ENCODE measurements around the gene HIVEP2.

HIVEP2 gene

DNA sequence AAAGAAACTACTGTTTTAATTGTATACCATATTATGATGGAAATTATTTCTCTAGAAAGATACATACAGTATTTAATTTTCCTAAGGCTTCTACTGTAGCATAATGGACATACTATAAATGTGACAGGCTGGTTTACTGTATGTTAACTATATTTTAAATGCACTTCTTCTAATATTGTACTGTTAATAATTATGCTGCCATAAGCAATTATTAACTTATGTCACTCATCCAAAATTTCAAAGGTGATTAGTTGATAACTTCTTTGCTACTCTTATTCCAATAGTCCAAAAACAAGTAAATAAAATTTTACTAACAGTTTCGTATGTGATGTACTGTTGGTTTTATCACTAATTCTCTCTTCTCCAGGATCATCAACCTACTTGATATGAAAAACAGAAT lies 28.1 kb downstream of the HIVEP2 start:
- no peak for DNase-seq

DNA sequence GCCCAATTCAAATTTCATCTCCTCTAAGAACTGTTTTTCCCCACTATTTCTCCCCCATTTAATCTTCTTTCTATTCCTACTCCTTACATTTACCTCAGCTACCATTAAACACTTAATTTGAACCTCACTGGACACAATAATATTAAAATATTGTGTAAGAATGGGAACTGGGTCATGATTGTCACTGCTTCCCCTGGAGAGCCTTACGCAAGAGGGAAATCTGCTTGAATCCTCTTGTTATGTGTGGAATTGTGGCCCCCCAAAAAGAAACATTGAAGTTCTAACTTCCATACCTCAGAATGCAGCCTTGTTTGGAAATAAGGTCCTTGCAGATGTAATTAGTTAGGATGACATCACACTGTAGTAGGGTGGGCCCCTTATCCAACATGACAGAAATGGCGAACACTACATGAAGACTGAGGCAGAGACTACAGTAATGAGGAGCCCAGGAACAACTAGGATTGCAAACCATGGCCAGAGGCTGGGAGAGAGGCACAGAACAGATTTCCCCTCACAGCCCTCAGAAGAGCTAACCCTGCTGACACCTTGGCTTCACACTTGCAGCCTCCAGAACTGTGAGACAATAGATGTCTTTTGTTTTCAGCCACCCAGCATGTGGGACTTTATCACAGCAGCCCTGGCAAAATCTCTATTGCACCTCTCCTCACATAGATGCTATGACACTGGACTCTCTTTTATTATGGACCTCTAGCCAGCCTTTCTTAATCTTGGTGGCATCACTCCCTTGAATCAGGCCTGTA lies 29.9 kb downstream of the HIVEP2 start:
- DNase-seq: no peak

DNA sequence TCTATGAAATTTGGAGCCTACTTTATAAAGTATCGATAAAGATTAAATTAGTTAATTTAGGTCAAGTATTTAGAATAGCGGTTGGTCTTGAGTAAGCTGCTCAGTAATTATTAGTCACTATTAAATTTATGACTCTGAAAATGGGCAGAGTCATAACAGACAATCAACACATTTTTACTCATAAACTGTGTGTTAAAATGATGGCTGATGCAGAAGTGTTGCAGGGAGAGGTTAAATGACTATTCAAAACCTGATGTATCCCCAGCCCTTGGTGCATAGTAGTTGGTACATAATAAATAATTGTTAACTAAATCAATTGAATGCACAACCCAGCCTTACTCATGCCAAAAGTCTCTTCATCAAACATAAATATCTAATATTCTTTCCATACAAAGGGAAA lies 30.6 kb downstream of the HIVEP2 start:
- no peak for DNase-seq

DNA sequence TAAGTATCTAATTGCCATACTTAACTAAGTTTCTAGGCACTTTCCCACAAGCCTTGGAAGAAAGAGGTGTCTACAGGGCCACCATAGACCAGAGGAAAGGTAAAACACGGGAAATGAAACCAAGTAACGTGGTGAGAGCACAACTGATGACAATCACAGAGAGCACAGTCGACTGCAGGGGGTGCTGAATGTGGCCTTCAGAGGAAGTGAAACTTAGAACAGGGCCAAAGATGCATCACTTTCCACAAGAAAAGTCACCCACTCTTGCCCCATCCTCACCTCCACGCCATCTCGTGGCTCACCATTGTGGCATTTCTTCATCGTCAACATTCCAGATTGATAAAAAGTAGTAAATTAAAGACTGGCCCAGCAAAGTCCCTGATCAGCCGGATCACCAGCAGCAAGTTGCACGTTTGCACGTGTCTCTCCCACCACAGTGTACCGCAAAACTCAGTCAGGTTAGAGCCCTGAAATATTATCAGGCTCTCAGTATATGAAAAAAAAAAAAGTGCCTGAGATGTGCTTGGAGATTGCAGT lies 31.4 kb downstream of the HIVEP2 start:
- DNase-seq: peak; percentile 36

DNA sequence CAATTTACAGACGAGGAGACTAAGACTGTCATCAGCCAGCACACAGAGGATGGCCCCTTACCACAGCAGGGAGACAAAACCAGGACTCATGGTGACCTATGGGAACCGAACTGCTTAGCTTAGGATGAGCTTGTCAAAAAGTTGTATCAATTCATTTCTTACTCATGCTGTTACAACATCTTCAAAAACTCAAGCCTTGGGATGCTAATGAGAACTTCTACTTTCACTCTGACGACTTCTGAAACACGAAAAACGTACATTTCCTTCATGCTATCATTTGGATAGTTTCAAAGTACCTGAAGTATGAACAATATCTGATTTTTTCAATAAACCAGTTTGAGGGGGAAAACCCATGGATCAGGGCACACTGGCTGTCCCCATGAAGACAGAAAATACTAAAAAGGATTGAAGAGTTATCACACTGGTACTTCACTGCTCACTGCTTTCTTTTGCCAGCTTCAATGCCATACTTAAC lies 31.9 kb downstream of the HIVEP2 start:
- no peak for DNase-seq

DNA sequence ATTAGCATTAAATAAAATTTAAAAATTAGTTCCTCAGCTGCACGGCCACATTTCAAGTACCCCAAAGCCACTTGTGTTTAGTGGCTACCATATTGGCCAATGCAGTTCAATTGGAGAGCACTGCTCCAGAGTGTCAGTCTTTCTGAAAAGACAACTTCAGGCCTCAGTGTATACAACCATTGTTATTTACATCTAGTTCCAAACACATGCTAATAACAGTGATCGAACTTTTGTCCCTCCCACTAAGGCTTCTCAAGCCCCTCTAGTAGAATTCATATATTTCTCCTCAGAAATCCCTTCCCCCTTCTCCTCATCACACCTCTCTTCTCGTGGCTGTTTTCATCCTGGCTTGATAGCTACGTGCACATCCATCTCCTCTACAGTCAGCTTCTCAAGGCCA lies 32.9 kb downstream of the HIVEP2 start:
- no peak for DNase-seq

DNA sequence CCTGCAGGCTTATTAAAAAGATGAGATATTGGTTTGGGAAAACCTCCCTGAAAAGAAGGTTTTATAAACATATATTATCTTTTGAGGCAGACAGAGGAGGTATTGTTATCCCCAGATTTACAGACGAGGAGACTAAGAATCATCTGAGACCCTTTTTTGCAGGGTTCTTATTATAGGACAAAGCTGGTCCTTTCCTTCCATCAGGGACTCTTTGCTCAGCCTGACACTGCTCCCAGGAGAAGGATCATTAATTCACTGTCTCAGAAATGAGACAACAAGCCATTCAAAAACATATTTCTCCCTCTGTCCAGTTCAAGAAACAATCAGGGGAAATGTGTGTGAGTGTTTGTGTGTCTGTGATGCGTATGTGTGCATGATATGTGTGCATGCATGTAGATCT lies 33.5 kb downstream of the HIVEP2 start:
- no peak for DNase-seq

DNA sequence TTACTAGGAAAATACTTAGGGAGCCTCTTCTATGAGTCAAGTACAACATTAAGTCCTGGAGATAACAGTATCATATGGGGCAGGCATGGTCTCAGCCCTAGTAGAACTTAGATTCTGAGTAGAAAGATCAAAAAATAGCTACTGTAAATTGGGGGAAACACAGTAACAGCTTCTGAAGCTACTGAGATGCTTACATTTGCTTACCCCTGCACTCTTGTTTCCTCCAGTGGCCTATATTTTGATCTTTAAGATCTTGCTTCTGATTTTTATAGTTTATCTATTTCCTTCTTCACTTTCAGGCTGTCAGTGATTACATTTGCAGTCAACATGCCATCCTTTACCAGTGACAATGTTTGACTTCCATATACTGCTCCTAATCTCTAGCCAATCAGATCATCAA lies 35.3 kb downstream of the HIVEP2 start:
- no peak for DNase-seq

DNA sequence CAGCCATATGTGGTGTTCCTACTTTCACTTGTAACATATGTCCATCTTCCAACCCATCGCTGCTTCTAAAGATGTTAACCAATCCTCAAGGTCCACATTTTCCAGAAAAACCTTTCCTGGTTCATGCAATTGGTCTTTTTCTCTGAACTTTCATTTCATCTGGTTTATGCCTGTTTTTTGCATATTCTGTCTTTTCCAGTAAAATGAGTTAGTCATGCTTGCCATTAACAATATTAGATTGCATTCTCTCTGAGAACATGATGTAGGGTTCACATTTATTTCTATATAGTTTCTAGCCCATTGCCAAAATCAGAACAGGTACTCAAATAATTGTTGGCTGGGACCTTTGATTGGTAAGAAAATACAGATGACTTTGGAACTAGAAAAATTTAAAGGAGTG lies 36.7 kb downstream of the HIVEP2 start:
- DNase-seq: no peak

DNA sequence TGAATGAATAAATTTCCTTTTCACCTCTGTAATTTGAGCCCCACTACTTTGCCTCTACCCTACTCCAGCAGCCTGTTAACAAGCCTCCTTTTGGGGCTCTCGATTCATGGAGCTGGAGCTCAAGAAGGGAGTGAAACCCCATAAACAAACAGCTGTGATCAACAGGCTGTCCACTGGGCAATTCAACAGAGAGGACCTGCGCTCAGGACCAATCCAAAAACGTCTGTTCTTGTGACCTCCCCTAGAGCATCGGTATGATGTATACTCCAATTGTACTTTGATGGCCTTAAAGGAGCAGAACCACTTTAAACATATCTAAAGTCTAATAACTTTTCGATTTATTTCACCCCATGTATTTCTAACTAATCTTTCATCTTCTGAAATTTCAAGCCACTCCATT lies 37.4 kb downstream of the HIVEP2 start:
- peak; percentile 19 for DNase-seq

DNA sequence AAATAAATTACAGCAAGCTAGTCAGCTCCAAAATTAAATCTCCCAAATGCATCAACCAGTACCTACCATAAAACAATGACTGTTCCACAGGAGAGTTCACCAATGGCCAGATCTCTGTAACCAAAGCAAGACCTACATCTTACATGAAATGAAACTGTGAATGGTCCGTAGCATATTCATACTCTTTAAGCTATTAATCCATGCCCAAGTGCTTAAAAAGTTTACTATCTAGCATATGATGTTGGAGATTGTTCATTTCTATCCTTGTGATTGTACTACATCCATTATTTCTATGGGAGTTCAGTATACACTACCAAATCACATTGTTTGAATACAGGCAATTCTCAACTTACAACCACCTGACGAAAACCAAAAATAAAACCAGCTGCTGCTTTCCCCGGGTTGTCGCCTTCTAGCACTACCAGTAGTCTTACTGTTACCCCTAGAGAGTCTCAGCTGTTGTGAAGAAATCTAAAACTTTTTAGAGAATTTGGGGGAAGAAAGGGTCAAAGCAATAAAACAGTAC lies 38.0 kb downstream of the HIVEP2 start:
- no peak for DNase-seq

DNA sequence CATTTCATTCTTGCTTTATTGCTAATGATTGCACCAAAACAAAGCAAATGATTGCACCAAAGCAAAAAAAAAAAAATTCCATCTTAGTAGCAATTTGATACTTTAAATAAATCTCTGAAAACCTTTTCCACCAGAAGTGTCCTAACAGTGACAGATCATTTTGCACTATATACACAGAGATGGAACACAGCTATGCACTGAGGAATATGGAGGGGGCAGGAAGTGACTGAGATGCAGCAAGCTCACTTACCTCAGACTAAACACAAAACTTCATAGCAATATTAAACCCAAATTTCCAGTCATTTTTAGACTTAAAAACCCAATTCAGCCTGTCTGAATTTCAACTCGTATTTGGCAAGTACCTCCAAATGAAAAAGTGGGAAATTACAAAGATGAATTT lies 41.2 kb downstream of the HIVEP2 start:
- no peak for DNase-seq

DNA sequence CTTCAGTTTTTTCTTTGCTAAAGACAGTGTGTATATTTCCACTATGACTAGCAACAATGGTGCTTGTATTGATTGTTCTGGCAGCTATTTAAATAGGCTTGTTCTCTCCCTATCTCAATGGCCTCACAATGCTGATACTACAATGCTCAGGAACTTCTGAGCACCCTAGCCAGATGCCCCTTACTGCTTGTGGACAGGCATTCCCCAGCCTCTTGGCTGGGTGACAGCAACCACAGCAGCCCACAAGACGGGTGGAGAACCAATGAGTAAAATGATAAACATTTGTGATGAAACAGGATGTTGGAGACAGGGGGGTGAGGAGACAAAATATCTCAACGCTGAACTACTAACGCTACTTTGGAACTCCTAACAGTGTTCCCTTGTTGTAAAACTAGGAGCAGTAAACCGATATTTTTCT lies 42.3 kb downstream of the HIVEP2 start:
- peak; percentile 66 for DNase-seq

DNA sequence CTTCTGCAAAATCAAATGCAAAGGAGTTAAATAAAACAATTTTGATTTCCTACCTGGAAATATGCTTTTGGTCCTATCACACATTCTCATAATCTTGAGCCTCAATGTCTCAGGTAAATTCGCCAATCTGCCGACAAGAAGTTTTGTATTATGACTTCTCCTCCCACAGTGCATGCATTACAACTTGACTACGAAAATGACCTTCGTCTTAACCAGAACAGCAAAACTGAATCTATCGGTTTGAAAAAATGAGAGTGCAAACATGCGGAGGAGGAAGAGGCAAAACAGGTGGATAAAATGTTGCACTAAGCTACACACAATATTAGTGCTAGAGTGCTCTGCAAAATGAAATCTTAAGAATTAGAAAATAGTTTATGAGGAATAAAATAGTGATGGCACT lies 43.4 kb downstream of the HIVEP2 start:
- DNase-seq: no peak

DNA sequence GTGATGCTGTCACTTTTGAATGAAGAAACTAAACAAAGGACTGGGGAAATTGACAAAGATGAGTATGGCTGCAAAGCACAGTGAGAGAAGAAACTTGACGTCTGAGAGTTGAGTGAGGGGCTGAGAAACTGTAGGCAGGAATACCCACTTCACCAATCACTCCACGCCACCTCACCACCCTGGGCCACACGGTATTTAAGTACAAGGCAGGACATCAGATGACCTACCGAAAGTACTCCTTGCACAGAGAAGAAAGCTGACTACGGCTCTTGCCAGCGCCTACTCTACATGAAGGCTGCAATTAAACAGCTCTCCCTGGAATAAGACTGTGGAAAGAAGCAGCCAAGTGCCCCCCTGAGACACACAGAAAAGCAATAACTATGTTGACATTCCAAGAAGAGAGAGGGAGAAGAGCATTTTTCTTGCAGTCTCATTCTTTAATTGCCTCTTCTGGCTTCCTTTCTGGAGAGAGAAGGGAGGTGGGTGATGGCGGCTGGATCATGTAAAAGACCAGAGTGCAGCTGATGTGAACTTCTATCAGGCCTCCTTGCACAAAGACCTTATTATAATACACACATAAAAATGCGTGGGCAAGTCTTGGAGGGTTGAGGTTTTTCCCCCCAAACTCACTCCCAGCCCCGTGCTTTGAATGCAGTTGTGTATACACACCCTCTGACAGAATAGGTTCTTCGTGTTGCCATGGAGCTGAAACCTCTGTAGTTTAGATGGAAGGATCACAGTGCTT lies 44.6 kb downstream of the HIVEP2 start:
- no peak for DNase-seq

DNA sequence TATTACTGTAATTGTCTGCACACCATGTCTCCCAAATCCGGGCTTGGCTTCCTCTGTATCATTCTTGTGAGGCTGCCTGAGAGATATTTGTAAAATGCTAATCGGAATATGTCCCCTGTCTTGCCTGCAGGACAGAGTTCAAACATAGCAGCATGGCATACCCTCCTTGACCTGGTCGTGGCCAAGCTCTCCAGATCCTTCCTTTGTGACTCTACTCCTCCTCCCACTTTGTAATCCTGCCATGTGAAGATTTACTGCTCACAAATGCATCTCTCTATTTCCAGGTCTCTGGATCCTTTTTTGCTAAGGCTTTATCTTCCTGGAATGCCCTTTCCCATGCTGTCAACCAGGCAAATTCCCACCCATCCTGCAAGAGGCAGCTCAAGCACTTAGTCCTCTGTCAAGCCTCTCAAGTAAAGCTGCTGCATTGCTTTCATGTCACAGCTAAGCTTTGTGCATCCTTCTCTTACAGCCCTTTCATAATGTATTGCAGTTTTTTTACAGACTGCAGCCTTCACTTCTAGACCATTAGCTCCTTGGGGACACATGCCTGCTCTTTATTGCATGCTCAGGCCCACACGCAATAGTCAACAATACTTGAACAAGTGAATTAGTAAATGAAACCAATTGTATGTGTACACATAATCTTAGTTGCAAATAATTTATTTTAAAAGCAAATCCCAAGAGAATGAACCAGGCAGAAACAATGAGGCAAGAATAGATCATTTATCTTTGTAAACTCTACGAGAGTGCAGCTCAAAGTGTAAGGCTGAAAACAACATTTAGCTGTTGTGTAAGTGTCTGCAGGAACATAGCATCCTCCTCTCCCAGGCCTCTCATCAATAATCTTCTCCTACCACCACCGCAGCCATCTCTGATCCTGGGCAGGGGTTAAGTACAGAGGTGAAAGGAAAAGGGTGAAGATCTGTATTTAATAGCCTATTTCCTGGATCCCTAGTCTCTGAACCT lies 45.8 kb downstream of the HIVEP2 start:
- no peak for DNase-seq

DNA sequence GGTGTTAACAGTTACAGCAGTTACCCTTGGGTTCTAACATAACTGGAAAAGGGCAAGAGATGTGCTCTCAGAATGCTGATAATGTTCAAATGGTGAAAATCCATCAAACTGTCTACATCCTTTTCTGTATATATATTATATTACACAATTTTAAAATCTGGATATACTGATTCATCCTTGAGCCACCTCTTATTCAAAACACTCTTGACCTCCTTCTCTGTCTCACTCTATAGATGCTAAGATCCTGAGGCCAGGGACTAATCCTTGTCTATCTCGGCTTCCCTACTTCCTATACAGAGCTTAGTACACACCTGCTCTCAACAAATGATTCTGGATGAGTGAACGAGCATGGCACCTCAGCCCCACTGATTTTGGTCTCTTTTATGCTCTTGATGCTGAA lies 47.3 kb downstream of the HIVEP2 start:
- no peak for DNase-seq

DNA sequence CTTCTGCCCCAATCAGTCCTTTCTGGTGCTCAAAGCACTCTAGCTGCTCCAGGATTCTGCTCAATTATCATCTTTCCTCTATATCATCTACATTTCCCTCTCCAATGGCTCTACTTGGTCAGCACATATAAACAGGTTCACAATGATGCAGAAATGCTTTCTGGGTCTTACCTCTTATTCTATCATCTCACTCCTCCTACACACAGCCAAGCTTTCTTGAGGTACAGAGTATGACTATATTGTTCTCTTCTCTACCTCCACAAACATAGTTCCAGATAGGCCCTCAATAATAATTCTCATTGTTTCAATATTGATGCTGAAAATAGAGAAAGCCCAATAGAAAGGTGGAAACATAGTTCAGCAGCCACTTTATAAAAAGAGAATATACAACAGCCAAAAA lies 48.2 kb downstream of the HIVEP2 start:
- no peak for DNase-seq

DNA sequence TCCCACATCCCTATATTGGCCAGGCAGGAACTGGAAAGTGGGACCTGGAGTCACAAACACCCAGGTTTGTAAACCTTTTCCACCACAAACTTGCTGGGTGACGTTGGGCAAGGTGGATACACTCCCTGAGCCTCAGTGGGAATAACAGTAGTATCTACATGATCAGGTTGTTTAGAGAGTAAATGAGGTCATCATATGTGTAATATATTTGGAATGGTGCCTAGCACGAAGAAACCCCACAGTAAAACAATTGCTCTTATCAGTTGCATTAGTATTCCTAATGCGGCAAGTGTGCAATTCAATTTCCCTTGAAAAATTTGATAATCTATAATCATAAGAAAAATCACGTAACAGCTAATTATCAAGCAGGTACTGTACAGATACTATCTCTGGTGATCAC lies 51.9 kb downstream of the HIVEP2 start:
- DNase-seq: no peak

DNA sequence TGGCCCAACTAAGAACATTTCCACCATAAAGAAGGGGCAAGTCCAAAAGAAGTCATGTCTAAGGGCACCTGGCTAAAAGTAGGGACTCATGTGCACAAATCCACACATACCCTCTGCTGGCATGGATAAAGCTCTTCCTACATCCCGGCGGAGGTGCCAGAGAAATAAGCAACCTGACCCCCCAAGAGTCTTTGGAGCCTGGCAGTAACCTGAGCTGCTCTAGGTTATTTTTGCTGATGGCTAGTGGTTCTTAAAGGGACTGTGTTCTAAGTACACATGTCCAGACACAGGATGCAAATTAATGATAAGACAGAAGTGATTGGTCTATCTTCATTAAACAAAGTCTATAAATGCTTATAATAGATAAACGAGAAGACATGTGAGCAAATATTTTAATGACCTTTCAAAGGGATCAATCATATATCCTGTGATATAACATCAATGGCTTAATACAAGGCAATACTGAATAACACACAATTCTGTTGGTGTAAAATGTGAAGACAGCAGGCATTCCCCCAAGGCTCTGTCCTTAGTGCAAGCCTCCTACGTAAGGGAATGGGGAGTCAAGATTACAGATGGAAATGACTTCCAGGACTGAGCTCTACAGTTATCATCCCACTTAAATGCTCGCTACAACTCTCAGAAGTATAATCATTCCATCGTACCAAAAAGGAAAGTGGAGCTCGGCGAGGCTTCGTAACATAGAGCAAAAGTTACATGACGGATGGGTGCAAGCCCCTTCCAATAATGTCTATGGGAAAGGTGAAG lies 52.5 kb downstream of the HIVEP2 start:
- no peak for DNase-seq

DNA sequence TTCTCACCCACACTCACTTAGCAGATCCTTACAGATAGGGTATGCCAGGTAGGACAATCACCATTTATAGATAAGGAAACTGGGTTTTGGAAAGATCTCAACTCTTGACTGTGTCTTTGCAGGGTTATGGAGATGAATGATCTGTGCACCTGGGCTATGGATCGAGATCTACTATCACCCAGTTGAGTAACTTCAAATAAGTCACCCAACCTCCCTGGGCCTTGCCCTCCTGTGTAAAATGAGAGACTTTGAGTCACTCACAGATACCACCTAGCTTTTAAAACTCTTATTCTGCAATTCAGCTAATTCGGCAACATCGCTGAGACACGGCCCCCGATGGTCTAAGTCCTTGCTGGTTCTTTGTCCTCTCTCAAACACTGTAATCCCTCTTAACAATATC lies 53.5 kb downstream of the HIVEP2 start:
- no peak for DNase-seq

DNA sequence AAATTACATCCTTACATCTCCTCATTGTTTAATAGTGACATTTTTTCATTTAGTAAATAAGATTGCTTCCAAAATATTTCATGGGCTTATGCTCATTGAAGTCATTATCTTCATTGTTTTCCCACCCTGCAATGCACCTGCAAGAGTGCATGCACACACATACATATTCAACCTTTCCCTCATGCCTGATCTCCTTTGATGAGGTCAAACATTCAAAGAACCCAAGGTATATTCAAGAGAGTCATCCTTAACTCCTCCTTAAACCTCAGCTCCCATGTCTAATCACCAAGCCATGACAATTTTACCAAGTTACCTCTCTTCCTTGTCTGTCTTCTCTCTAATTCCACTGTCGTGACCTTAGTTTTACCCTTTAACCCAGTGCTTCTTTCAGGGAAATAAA lies 56.5 kb downstream of the HIVEP2 start:
- no peak for DNase-seq
